ENCODE measurements around the gene LCN1. TPM values are rescaled to one million over a fixed set of nuclear protein-coding genes. Genes with fewer than 3 reads are reported as not detected.

Gene LCN1
- total RNA-seq, 2 donors from 2014 or later: not detected

GRCh38 chr9:135562235-135562745 is 41.0 kb downstream of the LCN1 start:
- WGBS, 2 donors: 75 to 76% methylated on average over 2 to 17 of the region's 17 CpGs
- ATAC-seq: no peak

DNA sequence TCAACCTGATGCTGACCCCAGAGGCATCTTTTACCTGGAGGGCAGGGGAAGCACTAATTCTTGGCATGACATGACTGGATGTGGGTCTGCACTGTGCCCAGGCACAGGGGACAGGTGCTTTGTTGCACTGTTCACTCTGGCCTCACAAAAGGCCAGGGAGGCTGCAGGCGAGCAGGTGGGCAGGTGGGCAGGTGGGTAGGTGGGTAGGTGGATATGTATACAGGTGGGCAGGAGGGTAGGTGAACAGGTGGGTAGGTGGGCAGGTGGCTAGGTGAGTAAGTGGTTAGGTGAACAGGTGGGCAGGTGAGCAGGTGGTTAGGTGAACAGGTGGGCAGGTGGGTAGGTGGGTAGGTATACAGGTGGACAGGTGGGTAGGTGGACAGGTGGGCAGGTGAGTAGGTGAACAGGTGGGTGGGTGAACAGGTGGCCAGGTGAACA is 41.8 kb downstream of the LCN1 start:
- Histone ChIP-seq H3K27ac (no peak overlapping the region), H3K27me3 (peaks cover 0 to 4% of the 10 kb centered on the region in 2 donors), H3K4me1 (no peaks in the 10 kb centered on the region), H3K36me3 (replicated peaks in 1 of 2; ENCODE audit: insufficient read depth in 1 of 2, low read depth in 2 of 2) (no peaks in the 10 kb centered on the region), H3K4me3 (no peak overlapping the region), H3K9me3 (no peaks in the 10 kb centered on the region)
- TF ChIP-seq POLR2A (IDR thresholded peaks at IDR 0.05) (no peak), CTCF (IDR thresholded peaks at IDR 0.05) (no peak)
- intact Hi-C loops (cut with DNase I): no loop called here
- 53 to 57% methylated on average over 1 of the region's 1 CpG for WGBS, 2 donors
- ATAC-seq (no peak), DNase-seq (no peak)

More at GRCh38 chr9:135562235-135562745, 41.0 kb downstream of the LCN1 start:
- peaks cover 0 to 4% of the 10 kb centered on the region in 2 donors for H3K27me3 ChIP-seq
- H3K9me3 ChIP-seq: no peaks in the 10 kb centered on the region
- H3K4me1 ChIP-seq: no peaks in the 10 kb centered on the region
- no peaks in the 10 kb centered on the region for H3K36me3 ChIP-seq (replicated peaks in 1 of 2; ENCODE audit: insufficient read depth in 1 of 2, low read depth in 2 of 2)
- no peak overlapping the region for H3K4me3 ChIP-seq
- no peak overlapping the region for H3K27ac ChIP-seq
- intact Hi-C loops (cut with DNase I): no loop called here
- TF ChIP-seq POLR2A (IDR thresholded peaks at IDR 0.05): no peak
- no peak for TF ChIP-seq CTCF (IDR thresholded peaks at IDR 0.05)
- no peak for DNase-seq

- H3K9me3 ChIP-seq: no peaks in the 10 kb centered on the region
- no peak overlapping the region for H3K4me3 ChIP-seq
- ATAC-seq: no peak
- TF ChIP-seq POLR2A (IDR thresholded peaks at IDR 0.05): no peak
- no peak for TF ChIP-seq CTCF (IDR thresholded peaks at IDR 0.05)
- no peak for DNase-seq
- intact Hi-C loops (cut with DNase I): no loop called here
- no peak overlapping the region for H3K27ac ChIP-seq
- H3K27me3 ChIP-seq: peaks cover 0 to 4% of the 10 kb centered on the region in 2 donors
- no peaks in the 10 kb centered on the region for H3K36me3 ChIP-seq (replicated peaks in 1 of 2; ENCODE audit: insufficient read depth in 1 of 2, low read depth in 2 of 2)
- no peaks in the 10 kb centered on the region for H3K4me1 ChIP-seq
- 58 to 65% methylated on average over 12 of the region's 12 CpGs for WGBS, 2 donors
Measured at GRCh38 chr9:135563858-135564257, 42.6 kb downstream of the LCN1 start.

- Histone ChIP-seq H3K36me3 (replicated peaks in 1 of 2; ENCODE audit: insufficient read depth in 1 of 2, low read depth in 2 of 2) (no peaks in the 10 kb centered on the region), H3K9me3 (no peaks in the 10 kb centered on the region), H3K27me3 (peaks cover 0 to 4% of the 10 kb centered on the region in 2 donors), H3K4me3 (no peak overlapping the region), H3K4me1 (no peaks in the 10 kb centered on the region), H3K27ac (no peak overlapping the region)
- WGBS, 2 donors: 57 to 68% methylated on average over 5 to 9 of the region's 9 CpGs
- intact Hi-C loops (cut with DNase I): no loop called here
- ATAC-seq: no peak
- no peak for TF ChIP-seq POLR2A (IDR thresholded peaks at IDR 0.05)
- no peak for TF ChIP-seq CTCF (IDR thresholded peaks at IDR 0.05)
- no peak for DNase-seq
Measured at GRCh38 chr9:135565141-135565628, 43.9 kb downstream of the LCN1 start.

DNA sequence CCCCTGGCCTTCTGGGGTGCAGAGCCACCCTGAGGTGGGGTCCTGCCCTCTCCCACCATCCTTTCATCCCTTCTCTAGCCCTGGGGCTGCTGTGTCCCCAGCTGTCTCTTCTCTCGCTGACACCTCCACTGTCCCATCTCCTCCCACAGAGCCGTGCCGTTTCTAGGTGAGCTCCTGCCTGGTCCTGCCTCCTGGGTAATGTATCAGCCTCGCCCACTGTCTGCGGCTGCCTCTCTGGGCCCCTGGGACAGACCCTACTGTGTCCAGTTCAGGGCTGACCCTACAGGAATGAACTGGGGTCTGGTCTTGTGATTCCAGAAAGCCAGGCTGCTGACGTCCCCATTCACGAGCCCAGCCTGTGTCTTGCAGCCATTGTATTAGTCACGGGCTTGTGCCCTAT is 44.4 kb downstream of the LCN1 start:
- intact Hi-C loops (cut with DNase I): no loop called here
- no peak for TF ChIP-seq POLR2A (IDR thresholded peaks at IDR 0.05)
- no peak for TF ChIP-seq CTCF (IDR thresholded peaks at IDR 0.05)
- no peaks in the 10 kb centered on the region for H3K4me1 ChIP-seq
- H3K27ac ChIP-seq: no peak overlapping the region
- DNase-seq (no peak), ATAC-seq (no peak)
- 28 to 33% methylated on average over 7 of the region's 8 CpGs for WGBS, 2 donors
- no peak overlapping the region for H3K4me3 ChIP-seq
- H3K27me3 ChIP-seq: peaks cover 0 to 4% of the 10 kb centered on the region in 2 donors
- no peaks in the 10 kb centered on the region for H3K9me3 ChIP-seq
- no peaks in the 10 kb centered on the region for H3K36me3 ChIP-seq (replicated peaks in 1 of 2; ENCODE audit: insufficient read depth in 1 of 2, low read depth in 2 of 2)

Measured in body of pancreas (tissue), 4 donors.